ENCODE data around the gene EIF3I.
"Not testable (repeated sequence)": the region's sequence is repeated elsewhere in the genome, so short reads cannot be mapped to it uniquely, and the experiment has no call there.

Gene EIF3I

GRCh38 chr1:32232558-32233304, 10.5 kb downstream of the EIF3I start:
- no peak for DNase-seq (ENCODE audit: low read depth)

- DNase-seq (ENCODE audit: low read depth) = no peak
Observed at GRCh38 chr1:32234792-32235191, 12.6 kb downstream of the EIF3I start.

GRCh38 chr1:32239337-32239736, 17.1 kb downstream of the EIF3I start:
- DNase-seq (ENCODE audit: low read depth) = no peak

GRCh38 chr1:32239790-32240139, 17.6 kb downstream of the EIF3I start:
- DNase-seq (ENCODE audit: low read depth) = no peak

- peak; percentile 41 for DNase-seq (ENCODE audit: low read depth)
Observed at GRCh38 chr1:32240140-32240951, 18.1 kb downstream of the EIF3I start.

- DNase-seq (ENCODE audit: low read depth) = no peak
Observed at GRCh38 chr1:32241001-32241763, 19.0 kb downstream of the EIF3I start.

GRCh38 chr1:32242341-32242851, 20.2 kb downstream of the EIF3I start:
- no peak for DNase-seq (ENCODE audit: low read depth)

GRCh38 chr1:32246888-32247273, 24.7 kb downstream of the EIF3I start, which contains the start of gene FAM167B:
Gene FAM167B, plus strand, starts transcription at chr1:32247222. Its CDS starts 200 bp downstream, at chr1:32247422.
- DNase-seq (ENCODE audit: low read depth) = no peak

GRCh38 chr1:32247452-32247851, 25.2 kb downstream of the EIF3I start:
- no peak for DNase-seq (ENCODE audit: low read depth)

GRCh38 chr1:32247983-32248889, 26.0 kb downstream of the EIF3I start:
- peak; percentile 74 for DNase-seq (ENCODE audit: low read depth)

- peak; percentile 67 for DNase-seq (ENCODE audit: low read depth)
Observed at GRCh38 chr1:32249831-32250525, 27.8 kb downstream of the EIF3I start.

GRCh38 chr1:32250893-32251716, 28.9 kb downstream of the EIF3I start, which contains the start of gene LCK:
Gene LCK, plus strand, starts transcription at chr1:32251265. Its CDS starts 23,065 bp downstream, at chr1:32274330.
- peak; percentile 52 for DNase-seq (ENCODE audit: low read depth)

- DNase-seq (ENCODE audit: low read depth) = no peak
Observed at GRCh38 chr1:32255072-32256071, 33.2 kb downstream of the EIF3I start.

- DNase-seq (ENCODE audit: low read depth) = no peak
Observed at GRCh38 chr1:32256473-32257226, 34.4 kb downstream of the EIF3I start.

GRCh38 chr1:32257227-32257508, 35.0 kb downstream of the EIF3I start:
- no peak for DNase-seq (ENCODE audit: low read depth)

GRCh38 chr1:32263236-32263593, 41.0 kb downstream of the EIF3I start:
- DNase-seq (ENCODE audit: low read depth) = not testable (repeated sequence)

GRCh38 chr1:32263744-32264143, 41.5 kb downstream of the EIF3I start:
- DNase-seq (ENCODE audit: low read depth) = no peak

- DNase-seq (ENCODE audit: low read depth) = no peak
Observed at GRCh38 chr1:32265846-32266245, 43.6 kb downstream of the EIF3I start.
